HepG2 (cell line): ENCODE measurements around the gene SNX15. TPM values are rescaled to one million over a fixed set of nuclear protein-coding genes. Genes with fewer than 3 reads are reported as not detected.

Source experiments
- GABPB1 ChIP-seq: IDR thresholded peaks from 2 replicates; pipeline ENCODE4 v1.6.1; 2016; ENCODE audit warnings: mild to moderate bottlenecking, missing genetic modification reagents, moderate library complexity, missing compliant biosample characterization
- MIER3 ChIP-seq: IDR thresholded peaks from 2 replicates; pipeline ENCODE4 v1.6.1; 2016; ENCODE audit warnings: missing compliant biosample characterization, borderline replicate concordance
- ONECUT2 ChIP-seq: sonication (generic); formaldehyde crosslinking; IDR thresholded peaks from 2 replicates; pipeline ENCODE4 v1.4.0; 2020; ENCODE audit warnings: missing genetic modification reagents
- PRDM15 ChIP-seq: sonication (generic); formaldehyde crosslinking; IDR thresholded peaks from 2 replicates; pipeline ENCODE4 v1.4.0; 2020; ENCODE audit warnings: missing genetic modification reagents
- RARA ChIP-seq: IDR thresholded peaks from 2 replicates; pipeline ENCODE4 v1.6.1; 2016; ENCODE audit warnings: missing genetic modification reagents, missing compliant biosample characterization
- SAP130 ChIP-seq: IDR thresholded peaks from 2 replicates; pipeline ENCODE4 v1.6.1; 2016; ENCODE audit warnings: low read depth
- ZNF878 ChIP-seq: sonication (generic); formaldehyde crosslinking; IDR thresholded peaks from 2 replicates; pipeline ENCODE4 v1.8.1; 2023; ENCODE audit warnings: mild to moderate bottlenecking, missing genetic modification reagents, moderate library complexity
- polyA plus RNA-seq, 8 experiments: library from polyadenylated mRNA; depleted of rRNA in 3 of 8; stranded (reverse) in 7 of 8; unstranded in 1 of 8; fragments of >200 nt; fragmentation: Illumina TruSeq in 4 of 8; extraction: Trizol in 4 of 8; gene quantifications; 2 replicates each; pipeline versions ENCODE4 v1.2.1 to v1.2.3, GENCODE V29; 2011 to 2016; ENCODE audit warnings: low read depth in 4 of 8, missing spikeins in 1 of 8, mixed read lengths in 1 of 8; ENCODE audit not compliant: insufficient read depth in 1 of 8
- total RNA-seq, 5 experiments: library from RNA; depleted of rRNA; stranded (reverse); fragments of >200 nt; fragmentation: Illumina TruSeq; extraction: Trizol; gene quantifications; 2 replicates each; pipeline ENCODE4 v1.2.3, GENCODE V29; 2016; ENCODE audit warnings: low read depth in 1 of 5
- TF ChIP-seq, protein P1 (sequence below): sonication (generic); formaldehyde crosslinking; IDR thresholded peaks from 2 replicates; pipeline ENCODE4 v1.4.0; 2020; ENCODE audit warnings: missing genetic modification reagents, borderline replicate concordance
- TF ChIP-seq, protein P2 (sequence below): sonication (generic); formaldehyde crosslinking; IDR thresholded peaks from 2 replicates; pipeline ENCODE4 v1.5.0; 2020; ENCODE audit warnings: mild to moderate bottlenecking, missing genetic modification reagents, borderline replicate concordance
- TF ChIP-seq, protein P3 (sequence below): sonication (generic); formaldehyde crosslinking; conservative IDR thresholded peaks from 2 replicates; pipeline ENCODE4 v1.8.1; 2023; ENCODE audit warnings: missing genetic modification reagents

The SNX15 gene
- total and polyA plus RNA-seq, 2 of the 13 experiments (the other 11 are each of a cell fraction or from before 2014, with no cell fraction given), result 19.1 to 22.6 TPM

DNA sequence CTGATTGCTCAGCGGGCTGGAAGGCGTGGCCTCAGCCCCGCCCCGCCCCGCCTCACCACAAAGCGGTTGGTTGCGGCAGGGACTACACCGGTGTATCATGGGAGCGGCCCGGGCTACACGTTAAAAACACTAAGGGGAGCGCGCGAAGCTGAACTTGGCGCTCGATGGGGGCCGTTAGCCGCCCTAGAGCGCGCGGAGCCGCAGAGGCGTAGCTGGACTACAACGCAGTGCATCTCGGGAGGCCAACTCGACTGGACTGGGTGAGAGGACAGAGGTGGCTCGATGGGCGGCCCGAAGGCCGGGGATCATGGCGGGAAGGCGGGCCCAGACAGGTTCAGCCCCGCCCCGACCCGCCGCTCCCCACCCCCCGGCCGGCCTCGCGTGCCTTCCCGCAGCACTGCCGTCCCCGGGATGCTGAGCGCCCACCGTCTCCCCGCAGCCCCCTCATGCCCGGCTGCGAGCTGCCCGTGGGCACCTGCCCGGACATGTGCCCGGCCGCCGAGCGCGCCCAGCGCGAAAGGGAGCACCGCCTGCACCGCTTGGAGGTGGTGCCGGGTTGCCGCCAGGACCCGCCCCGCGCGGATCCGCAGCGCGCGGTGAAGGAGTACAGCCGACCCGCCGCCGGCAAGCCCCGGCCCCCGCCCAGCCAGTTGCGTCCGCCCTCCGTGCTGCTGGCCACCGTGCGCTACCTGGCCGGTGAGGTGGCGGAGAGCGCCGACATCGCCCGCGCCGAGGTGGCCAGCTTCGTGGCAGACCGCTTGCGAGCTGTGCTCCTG lies 13.8 kb downstream of the SNX15 start, which contains the start of gene SAC3D1 (continued):
- TF ChIP-seq PRDM15 (CRISPR knock-in tag) (0 out of 2 replicates have a peak, but pooled peaks have one; percentile 20), SAP130 (CRISPR knock-in tag) (peak; percentile 56), MIER3 (CRISPR knock-in tag) (peak; percentile 26; the same call in 1 of the 2 replicates), RARA (CRISPR knock-in tag) (no peak), GABPB1 (CRISPR knock-in tag) (peak; percentile 75; the same call in 1 of the 2 replicates), ONECUT2 (CRISPR knock-in tag) (no peak), ZNF878 (CRISPR knock-in tag) (no peak)
- TF ChIP-seq, protein P1, sequence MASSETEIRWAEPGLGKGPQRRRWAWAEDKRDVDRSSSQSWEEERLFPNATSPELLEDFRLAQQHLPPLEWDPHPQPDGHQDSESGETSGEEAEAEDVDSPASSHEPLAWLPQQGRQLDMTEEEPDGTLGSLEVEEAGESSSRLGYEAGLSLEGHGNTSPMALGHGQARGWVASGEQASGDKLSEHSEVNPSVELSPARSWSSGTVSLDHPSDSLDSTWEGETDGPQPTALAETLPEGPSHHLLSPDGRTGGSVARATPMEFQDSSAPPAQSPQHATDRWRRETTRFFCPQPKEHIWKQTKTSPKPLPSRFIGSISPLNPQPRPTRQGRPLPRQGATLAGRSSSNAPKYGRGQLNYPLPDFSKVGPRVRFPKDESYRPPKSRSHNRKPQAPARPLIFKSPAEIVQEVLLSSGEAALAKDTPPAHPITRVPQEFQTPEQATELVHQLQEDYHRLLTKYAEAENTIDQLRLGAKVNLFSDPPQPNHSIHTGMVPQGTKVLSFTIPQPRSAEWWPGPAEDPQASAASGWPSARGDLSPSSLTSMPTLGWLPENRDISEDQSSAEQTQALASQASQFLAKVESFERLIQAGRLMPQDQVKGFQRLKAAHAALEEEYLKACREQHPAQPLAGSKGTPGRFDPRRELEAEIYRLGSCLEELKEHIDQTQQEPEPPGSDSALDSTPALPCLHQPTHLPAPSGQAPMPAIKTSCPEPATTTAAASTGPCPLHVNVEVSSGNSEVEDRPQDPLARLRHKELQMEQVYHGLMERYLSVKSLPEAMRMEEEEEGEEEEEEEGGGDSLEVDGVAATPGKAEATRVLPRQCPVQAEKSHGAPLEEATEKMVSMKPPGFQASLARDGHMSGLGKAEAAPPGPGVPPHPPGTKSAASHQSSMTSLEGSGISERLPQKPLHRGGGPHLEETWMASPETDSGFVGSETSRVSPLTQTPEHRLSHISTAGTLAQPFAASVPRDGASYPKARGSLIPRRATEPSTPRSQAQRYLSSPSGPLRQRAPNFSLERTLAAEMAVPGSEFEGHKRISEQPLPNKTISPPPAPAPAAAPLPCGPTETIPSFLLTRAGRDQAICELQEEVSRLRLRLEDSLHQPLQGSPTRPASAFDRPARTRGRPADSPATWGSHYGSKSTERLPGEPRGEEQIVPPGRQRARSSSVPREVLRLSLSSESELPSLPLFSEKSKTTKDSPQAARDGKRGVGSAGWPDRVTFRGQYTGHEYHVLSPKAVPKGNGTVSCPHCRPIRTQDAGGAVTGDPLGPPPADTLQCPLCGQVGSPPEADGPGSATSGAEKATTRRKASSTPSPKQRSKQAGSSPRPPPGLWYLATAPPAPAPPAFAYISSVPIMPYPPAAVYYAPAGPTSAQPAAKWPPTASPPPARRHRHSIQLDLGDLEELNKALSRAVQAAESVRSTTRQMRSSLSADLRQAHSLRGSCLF (CRISPR knock-in tag), result no peak
- TF ChIP-seq, protein P2, sequence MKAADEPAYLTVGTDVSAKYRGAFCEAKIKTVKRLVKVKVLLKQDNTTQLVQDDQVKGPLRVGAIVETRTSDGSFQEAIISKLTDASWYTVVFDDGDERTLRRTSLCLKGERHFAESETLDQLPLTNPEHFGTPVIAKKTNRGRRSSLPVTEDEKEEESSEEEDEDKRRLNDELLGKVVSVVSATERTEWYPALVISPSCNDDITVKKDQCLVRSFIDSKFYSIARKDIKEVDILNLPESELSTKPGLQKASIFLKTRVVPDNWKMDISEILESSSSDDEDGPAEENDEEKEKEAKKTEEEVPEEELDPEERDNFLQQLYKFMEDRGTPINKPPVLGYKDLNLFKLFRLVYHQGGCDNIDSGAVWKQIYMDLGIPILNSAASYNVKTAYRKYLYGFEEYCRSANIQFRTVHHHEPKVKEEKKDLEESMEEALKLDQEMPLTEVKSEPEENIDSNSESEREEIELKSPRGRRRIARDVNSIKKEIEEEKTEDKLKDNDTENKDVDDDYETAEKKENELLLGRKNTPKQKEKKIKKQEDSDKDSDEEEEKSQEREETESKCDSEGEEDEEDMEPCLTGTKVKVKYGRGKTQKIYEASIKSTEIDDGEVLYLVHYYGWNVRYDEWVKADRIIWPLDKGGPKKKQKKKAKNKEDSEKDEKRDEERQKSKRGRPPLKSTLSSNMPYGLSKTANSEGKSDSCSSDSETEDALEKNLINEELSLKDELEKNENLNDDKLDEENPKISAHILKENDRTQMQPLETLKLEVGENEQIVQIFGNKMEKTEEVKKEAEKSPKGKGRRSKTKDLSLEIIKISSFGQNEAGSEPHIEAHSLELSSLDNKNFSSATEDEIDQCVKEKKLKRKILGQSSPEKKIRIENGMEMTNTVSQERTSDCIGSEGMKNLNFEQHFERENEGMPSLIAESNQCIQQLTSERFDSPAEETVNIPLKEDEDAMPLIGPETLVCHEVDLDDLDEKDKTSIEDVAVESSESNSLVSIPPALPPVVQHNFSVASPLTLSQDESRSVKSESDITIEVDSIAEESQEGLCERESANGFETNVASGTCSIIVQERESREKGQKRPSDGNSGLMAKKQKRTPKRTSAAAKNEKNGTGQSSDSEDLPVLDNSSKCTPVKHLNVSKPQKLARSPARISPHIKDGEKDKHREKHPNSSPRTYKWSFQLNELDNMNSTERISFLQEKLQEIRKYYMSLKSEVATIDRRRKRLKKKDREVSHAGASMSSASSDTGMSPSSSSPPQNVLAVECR (CRISPR knock-in tag), result peak; percentile 91
- TF ChIP-seq, protein P3, sequence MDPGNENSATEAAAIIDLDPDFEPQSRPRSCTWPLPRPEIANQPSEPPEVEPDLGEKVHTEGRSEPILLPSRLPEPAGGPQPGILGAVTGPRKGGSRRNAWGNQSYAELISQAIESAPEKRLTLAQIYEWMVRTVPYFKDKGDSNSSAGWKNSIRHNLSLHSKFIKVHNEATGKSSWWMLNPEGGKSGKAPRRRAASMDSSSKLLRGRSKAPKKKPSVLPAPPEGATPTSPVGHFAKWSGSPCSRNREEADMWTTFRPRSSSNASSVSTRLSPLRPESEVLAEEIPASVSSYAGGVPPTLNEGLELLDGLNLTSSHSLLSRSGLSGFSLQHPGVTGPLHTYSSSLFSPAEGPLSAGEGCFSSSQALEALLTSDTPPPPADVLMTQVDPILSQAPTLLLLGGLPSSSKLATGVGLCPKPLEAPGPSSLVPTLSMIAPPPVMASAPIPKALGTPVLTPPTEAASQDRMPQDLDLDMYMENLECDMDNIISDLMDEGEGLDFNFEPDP (CRISPR knock-in tag), result no peak
